ENCODE measurements around the gene PARD3B. TPM values are rescaled to one million over a fixed set of nuclear protein-coding genes. Genes with fewer than 3 reads are reported as not detected.

PARD3B gene
- total and polyA plus RNA-seq, 2 experiments from 2014 or later: 3.5 to 4.4 TPM

DNA sequence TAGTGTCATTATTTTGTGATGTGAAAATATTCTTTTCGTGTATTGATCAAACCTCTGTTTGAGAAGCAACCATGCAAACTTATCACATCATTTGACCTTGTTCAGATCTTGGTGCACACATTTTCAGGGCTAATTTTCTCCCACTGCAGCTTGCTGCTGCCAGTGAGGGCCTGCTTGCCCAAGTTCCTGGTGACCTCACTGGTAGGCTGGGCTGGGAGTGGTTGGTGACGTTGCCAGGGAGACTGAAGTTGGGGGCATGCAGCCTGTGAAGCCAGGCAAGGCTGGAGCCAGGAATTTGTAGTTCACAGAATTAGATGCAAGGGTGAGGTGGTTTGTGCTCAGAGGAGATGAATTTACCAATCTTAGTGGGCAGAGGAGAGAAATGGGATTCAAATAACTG is 38.5 kb downstream of the PARD3B start:
- no peak for ATAC-seq
- H3K27me3 Mint-ChIP-seq (ENCODE audit: insufficient read depth, low read depth, poor library complexity): no peaks in the 10 kb centered on the region

More for the DNA sequence above, 38.5 kb downstream of the PARD3B start:
- no peaks in the 10 kb centered on the region for H3K36me3 Mint-ChIP-seq (ENCODE audit: low read depth)
- H3K27ac Mint-ChIP-seq: no peak overlapping the region
- H3F3A ChIP-seq (replicated peaks; ENCODE audit: low read depth): no peaks in the 10 kb centered on the region
- H3K4me2 ChIP-seq: no peak overlapping the region
- H3K9me3 Mint-ChIP-seq: no peaks in the 10 kb centered on the region; the same call in 2 of the 3 replicates
- H3K36me3 ChIP-seq (ENCODE audit: insufficient read depth): no peaks in the 10 kb centered on the region
- no peak for DNase-seq (ENCODE audit: low spot score)
- H3K27ac ChIP-seq (ENCODE audit: low read depth): no peak overlapping the region
- H2AFZ ChIP-seq: no peak overlapping the region
- H3K4me1 ChIP-seq (ENCODE audit: insufficient read depth): no peaks in the 10 kb centered on the region
- H3K4me3 Mint-ChIP-seq: no peak overlapping the region
- TF ChIP-seq EZH2phosphoT487 (IDR thresholded peaks at IDR 0.05; ENCODE audit: unreplicated experiment) (no peak), ZNF114 (CRISPR knock-in tag; IDR thresholded peaks at IDR 0.05) (no peak), JUNB (IDR thresholded peaks at IDR 0.05; ENCODE audit: unreplicated experiment) (no peak), STAT1 (IDR thresholded peaks at IDR 0.05; ENCODE audit: unreplicated experiment) (no peak), NANOG (IDR thresholded peaks at IDR 0.05; ENCODE audit: borderline replicate concordance) (no peak)
- TF ChIP-seq, protein P1, sequence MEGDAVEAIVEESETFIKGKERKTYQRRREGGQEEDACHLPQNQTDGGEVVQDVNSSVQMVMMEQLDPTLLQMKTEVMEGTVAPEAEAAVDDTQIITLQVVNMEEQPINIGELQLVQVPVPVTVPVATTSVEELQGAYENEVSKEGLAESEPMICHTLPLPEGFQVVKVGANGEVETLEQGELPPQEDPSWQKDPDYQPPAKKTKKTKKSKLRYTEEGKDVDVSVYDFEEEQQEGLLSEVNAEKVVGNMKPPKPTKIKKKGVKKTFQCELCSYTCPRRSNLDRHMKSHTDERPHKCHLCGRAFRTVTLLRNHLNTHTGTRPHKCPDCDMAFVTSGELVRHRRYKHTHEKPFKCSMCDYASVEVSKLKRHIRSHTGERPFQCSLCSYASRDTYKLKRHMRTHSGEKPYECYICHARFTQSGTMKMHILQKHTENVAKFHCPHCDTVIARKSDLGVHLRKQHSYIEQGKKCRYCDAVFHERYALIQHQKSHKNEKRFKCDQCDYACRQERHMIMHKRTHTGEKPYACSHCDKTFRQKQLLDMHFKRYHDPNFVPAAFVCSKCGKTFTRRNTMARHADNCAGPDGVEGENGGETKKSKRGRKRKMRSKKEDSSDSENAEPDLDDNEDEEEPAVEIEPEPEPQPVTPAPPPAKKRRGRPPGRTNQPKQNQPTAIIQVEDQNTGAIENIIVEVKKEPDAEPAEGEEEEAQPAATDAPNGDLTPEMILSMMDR (conservative IDR thresholded peaks at IDR 0.05; ENCODE audit: low read depth in 2 of 2): no peak
- TF ChIP-seq, protein P2, sequence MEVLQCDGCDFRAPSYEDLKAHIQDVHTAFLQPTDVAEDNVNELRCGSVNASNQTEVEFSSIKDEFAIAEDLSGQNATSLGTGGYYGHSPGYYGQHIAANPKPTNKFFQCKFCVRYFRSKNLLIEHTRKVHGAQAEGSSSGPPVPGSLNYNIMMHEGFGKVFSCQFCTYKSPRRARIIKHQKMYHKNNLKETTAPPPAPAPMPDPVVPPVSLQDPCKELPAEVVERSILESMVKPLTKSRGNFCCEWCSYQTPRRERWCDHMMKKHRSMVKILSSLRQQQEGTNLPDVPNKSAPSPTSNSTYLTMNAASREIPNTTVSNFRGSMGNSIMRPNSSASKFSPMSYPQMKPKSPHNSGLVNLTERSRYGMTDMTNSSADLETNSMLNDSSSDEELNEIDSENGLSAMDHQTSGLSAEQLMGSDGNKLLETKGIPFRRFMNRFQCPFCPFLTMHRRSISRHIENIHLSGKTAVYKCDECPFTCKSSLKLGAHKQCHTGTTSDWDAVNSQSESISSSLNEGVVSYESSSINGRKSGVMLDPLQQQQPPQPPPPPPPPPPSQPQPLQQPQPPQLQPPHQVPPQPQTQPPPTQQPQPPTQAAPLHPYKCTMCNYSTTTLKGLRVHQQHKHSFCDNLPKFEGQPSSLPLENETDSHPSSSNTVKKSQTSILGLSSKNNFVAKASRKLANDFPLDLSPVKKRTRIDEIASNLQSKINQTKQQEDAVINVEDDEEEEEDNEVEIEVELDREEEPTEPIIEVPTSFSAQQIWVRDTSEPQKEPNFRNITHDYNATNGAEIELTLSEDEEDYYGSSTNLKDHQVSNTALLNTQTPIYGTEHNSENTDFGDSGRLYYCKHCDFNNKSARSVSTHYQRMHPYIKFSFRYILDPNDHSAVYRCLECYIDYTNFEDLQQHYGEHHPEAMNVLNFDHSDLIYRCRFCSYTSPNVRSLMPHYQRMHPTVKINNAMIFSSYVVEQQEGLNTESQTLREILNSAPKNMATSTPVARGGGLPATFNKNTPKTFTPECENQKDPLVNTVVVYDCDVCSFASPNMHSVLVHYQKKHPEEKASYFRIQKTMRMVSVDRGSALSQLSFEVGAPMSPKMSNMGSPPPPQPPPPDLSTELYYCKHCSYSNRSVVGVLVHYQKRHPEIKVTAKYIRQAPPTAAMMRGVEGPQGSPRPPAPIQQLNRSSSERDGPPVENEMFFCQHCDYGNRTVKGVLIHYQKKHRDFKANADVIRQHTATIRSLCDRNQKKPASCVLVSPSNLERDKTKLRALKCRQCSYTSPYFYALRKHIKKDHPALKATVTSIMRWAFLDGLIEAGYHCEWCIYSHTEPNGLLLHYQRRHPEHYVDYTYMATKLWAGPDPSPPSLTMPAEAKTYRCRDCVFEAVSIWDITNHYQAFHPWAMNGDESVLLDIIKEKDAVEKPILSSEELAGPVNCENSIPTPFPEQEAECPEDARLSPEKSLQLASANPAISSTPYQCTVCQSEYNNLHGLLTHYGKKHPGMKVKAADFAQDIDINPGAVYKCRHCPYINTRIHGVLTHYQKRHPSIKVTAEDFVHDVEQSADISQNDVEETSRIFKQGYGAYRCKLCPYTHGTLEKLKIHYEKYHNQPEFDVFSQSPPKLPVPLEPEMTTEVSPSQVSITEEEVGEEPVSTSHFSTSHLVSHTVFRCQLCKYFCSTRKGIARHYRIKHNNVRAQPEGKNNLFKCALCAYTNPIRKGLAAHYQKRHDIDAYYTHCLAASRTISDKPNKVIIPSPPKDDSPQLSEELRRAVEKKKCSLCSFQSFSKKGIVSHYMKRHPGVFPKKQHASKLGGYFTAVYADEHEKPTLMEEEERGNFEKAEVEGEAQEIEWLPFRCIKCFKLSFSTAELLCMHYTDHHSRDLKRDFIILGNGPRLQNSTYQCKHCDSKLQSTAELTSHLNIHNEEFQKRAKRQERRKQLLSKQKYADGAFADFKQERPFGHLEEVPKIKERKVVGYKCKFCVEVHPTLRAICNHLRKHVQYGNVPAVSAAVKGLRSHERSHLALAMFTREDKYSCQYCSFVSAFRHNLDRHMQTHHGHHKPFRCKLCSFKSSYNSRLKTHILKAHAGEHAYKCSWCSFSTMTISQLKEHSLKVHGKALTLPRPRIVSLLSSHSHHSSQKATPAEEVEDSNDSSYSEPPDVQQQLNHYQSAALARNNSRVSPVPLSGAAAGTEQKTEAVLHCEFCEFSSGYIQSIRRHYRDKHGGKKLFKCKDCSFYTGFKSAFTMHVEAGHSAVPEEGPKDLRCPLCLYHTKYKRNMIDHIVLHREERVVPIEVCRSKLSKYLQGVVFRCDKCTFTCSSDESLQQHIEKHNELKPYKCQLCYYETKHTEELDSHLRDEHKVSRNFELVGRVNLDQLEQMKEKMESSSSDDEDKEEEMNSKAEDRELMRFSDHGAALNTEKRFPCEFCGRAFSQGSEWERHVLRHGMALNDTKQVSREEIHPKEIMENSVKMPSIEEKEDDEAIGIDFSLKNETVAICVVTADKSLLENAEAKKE (CRISPR knock-in tag; IDR thresholded peaks at IDR 0.05): no peak
- TF ChIP-seq, protein P3, sequence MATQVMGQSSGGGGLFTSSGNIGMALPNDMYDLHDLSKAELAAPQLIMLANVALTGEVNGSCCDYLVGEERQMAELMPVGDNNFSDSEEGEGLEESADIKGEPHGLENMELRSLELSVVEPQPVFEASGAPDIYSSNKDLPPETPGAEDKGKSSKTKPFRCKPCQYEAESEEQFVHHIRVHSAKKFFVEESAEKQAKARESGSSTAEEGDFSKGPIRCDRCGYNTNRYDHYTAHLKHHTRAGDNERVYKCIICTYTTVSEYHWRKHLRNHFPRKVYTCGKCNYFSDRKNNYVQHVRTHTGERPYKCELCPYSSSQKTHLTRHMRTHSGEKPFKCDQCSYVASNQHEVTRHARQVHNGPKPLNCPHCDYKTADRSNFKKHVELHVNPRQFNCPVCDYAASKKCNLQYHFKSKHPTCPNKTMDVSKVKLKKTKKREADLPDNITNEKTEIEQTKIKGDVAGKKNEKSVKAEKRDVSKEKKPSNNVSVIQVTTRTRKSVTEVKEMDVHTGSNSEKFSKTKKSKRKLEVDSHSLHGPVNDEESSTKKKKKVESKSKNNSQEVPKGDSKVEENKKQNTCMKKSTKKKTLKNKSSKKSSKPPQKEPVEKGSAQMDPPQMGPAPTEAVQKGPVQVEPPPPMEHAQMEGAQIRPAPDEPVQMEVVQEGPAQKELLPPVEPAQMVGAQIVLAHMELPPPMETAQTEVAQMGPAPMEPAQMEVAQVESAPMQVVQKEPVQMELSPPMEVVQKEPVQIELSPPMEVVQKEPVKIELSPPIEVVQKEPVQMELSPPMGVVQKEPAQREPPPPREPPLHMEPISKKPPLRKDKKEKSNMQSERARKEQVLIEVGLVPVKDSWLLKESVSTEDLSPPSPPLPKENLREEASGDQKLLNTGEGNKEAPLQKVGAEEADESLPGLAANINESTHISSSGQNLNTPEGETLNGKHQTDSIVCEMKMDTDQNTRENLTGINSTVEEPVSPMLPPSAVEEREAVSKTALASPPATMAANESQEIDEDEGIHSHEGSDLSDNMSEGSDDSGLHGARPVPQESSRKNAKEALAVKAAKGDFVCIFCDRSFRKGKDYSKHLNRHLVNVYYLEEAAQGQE (IDR thresholded peaks at IDR 0.05; ENCODE audit: unreplicated experiment): no peak
- H3K4me1 Mint-ChIP-seq: no peaks in the 10 kb centered on the region
- no peak overlapping the region for H3K4me3 ChIP-seq
- H4K20me1 ChIP-seq (replicated peaks; ENCODE audit: insufficient read depth): no peaks in the 10 kb centered on the region
- H3K79me2 ChIP-seq (replicated peaks; ENCODE audit: insufficient read depth): no peaks in the 10 kb centered on the region
- H3K27me3 ChIP-seq (ENCODE audit: insufficient read depth): no peaks in the 10 kb centered on the region
- peaks cover 13% of the 10 kb centered on the region; the same call in 1 of the 2 replicates for H3K9me2 ChIP-seq (ENCODE audit: insufficient read depth)
